T follicular helper cell (primary cell): ENCODE measurements around the gene SEPTIN1.

ENCODE experiments used
- DNase-seq: peaks from one replicate; pipeline ENCODE4 v3.0.0-alpha.2; 2020; ENCODE audit warnings: low read depth
- total RNA-seq, 2 experiments: gene quantifications; one replicate each; lab custom pipeline; 2026; lab: John Stamatoyannopoulos, UW

SEPTIN1 gene, protein sequence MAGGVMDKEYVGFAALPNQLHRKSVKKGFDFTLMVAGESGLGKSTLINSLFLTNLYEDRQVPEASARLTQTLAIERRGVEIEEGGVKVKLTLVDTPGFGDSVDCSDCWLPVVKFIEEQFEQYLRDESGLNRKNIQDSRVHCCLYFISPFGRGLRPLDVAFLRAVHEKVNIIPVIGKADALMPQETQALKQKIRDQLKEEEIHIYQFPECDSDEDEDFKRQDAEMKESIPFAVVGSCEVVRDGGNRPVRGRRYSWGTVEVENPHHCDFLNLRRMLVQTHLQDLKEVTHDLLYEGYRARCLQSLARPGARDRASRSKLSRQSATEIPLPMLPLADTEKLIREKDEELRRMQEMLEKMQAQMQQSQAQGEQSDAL
- total RNA-seq = 80.4 to 105 reads per million in 2 experiments

DNA sequence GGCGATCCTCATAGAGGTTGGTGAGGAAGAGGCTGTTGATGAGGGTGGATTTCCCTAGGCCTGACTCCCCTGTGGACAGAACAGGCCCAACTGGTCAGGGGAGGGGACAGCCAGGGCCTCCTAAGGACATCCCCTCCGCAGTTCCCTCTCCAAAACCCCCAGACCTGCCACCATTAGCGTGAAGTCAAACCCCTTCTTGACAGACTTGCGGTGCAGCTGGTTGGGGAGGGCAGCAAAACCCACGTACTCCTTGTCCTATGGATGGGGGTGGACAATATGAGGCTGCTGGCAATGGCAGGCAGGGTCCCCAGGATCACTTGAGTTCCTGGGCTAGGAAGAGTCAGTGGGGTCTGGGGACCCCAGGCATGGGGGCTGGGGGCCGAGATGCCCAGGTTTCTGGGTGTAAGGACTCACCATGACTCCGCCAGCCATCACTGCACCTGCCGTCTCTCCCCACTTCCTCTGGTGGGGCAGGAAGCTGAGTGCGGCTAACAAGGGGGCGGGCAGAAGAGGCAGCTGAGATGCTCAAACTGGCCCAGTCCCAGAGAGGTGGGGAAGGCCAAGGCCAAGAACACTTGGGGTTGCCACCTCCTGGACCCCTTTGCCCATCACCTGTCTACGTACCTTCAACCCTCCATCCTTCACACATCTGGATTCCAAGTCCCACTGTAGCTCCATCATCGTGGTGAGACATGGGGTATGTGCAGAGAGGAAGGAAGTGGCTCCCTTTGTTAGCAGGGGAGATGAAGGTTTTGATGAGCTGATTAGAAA, at the start of gene SEPTIN1:
Gene SEPTIN1, minus strand, starts transcription at position 451 of the 771 bp plus-strand sequence. Its CDS starts 19 bp downstream, at position 432.
- peak; percentile 61 for DNase-seq

DNA sequence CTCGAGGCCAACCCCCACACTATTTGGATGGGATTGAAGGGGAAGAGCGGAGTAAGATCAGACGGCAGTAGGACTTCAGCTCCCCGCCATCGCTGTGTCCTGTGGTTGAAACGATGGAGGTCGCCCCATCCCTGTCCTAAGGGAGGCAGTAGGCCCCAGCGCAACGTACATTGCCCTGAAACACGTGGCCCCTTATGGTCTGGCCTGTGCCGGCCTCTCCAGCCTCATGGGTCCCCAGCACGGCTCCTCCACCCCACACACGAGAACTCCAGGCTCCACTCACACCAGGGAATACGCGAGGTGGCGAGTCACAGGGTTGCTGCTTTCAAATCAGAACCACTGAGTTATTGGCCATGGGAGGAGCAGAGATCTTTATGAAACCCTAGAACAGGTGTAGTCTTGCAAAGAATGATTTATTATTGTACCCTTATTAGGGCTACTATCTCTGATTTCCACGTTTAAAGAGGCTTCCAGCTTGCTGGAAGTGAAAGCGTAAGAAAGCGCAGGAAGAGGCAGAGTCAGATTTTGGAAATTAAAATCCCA, 48.1 kb upstream of the SEPTIN1 start:
- peak; percentile 10 for DNase-seq

DNA sequence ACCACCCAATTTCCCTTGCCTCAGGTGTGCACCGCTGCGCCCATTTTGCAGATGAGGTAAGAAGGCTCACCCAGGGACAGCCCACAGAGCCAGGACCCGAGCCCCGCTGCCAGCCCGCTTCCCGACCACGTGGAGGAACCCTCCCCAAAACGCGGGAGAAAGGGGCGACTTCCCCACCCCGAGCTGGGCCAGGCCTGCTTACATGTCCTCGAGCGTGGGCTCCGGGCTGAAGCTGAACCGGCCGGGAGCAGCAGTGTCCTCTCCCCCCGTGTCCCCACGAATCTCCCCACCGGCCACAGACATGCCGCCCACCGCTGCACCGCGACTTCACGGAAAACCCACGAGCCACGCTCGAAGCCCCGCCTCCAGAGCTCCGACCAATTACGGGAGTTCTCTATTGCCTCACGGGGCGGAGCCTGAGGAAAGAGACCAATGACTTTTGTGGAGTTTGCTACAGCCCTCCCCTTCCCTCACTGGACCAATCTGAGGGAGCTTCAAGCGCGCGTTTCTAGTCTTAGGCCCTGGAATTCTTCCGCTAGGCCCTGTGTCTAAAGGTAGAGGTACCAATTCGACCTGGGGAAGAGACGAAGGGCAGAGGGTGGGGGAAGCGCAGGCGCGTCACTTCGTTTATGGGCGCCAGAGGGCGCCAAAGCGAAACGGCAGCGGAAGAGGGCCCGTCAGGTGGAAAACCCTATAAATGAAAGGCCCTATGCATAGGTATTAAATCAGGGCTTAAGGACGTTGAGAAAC, 47.5 kb upstream of the SEPTIN1 start, which contains the start of gene DCTPP1:
Gene DCTPP1, minus strand, starts transcription at position 353 of the 750 bp plus-strand sequence. Its CDS starts 50 bp downstream, at position 303.
- DNase-seq = peak; percentile 94

DNA sequence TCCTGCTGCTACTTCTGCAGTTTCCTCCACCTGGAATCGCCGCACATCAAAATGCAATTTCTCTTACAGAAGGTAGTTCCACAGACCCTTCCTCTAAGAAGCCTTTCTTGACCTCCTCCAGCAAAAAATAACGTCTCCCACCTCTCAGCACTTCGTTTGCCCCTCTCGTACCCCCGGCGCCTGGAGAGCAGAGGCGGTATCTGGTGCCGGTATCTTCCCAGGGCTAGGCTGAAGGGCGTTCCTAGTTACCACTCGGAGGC, 47.0 kb upstream of the SEPTIN1 start:
- DNase-seq = no peak

DNA sequence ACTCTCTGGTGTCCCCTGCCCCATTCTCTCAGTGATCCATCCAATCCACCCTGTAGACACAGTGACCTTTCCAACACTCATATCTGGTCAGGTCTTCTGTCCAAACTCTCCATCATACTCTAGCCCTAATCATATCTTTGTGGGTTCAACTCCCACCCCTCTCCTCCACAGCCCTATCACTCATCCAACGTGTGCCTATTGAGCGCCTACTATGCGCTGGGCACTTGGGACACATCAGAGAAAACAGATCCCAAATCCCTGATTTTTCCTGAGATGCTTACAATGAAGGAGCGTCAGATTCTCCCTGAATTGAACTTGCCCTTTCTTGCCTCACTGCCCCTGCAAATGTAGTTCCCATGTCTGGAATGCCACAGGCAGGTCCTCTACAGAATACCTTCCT, 45.7 kb upstream of the SEPTIN1 start:
- no peak for DNase-seq

DNA sequence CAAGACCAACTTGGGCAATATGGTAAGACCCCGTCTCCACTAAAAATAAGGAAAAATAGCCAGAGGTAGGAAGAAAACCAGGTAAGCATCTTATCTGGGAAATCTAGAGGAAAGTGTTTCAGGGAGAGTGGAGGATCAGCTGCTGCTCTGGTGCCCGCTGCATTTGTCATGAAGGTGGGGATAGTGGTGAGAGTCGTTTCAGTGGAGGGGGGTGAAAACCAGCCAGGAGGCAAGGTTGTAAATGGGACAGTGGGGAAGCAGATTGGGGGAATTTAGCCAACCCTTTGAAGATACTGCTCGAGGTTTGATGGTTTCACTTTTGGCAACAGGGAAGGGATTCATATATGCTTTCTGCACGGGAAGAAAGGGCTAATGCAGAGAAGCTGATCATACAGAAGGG, 38.6 kb upstream of the SEPTIN1 start:
- DNase-seq = no peak

DNA sequence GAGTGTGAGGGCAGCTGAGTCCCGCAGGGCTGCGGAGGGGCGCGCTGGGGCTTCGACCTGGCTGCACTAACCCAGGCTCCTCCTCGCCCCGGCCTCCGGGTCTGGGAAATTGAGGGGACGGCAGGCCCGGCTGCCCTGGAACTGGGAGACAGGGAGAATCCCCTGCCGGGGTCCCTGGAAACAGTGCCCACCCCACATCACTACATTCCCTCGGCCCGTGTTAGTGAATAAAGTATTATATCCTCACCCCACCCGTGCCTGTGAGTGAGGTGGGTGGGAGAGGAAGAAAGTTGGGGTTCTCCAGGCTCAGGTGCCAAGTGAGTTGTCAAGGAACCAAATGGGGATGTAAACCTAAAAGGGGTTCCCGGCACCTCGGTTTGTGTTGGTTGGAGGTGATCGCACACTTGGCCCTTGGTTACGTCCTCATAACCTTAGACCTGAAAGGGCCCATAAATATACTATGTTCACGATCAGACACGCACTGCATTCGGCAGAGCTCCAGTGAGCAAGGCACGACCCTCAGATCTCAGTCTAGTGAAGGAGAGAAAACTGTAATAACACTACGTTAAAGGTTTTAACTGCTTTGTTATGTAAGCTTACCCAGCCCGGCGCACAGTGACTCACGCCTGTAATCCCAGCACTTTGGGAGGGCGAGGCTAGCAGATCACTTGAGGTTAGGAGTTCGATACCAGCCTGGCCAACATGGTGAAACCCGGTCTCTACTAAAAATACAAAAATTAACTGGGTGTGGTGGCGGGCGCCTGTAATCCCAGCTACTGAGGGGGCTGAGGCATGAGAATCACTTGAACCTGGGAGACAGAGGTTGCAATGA, 36.2 kb upstream of the SEPTIN1 start:
- DNase-seq = no peak

DNA sequence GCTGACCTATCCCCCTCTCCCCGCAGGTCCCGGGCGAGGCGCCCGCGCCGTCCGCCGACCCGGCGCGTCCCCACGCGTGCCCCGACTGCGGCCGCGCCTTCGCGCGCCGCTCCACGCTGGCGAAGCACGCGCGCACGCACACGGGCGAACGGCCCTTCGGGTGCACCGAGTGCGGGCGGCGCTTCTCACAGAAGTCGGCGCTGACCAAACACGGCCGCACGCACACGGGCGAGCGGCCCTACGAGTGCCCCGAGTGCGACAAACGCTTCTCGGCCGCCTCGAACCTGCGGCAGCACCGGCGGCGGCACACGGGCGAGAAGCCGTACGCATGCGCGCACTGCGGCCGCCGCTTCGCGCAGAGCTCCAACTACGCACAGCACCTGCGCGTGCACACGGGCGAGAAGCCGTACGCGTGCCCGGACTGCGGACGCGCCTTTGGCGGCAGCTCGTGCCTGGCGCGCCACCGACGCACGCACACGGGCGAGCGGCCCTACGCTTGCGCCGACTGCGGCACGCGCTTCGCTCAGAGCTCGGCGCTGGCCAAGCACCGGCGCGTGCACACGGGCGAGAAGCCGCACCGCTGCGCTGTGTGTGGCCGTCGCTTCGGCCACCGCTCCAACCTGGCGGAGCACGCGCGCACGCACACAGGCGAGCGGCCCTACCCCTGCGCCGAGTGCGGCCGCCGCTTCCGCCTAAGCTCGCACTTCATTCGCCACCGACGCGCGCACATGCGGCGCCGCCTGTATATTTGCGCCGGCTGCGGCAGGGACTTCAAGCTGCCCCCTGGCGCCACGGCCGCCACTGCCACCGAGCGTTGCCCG, 35.4 kb upstream of the SEPTIN1 start:
- peak; percentile 83 for DNase-seq

DNA sequence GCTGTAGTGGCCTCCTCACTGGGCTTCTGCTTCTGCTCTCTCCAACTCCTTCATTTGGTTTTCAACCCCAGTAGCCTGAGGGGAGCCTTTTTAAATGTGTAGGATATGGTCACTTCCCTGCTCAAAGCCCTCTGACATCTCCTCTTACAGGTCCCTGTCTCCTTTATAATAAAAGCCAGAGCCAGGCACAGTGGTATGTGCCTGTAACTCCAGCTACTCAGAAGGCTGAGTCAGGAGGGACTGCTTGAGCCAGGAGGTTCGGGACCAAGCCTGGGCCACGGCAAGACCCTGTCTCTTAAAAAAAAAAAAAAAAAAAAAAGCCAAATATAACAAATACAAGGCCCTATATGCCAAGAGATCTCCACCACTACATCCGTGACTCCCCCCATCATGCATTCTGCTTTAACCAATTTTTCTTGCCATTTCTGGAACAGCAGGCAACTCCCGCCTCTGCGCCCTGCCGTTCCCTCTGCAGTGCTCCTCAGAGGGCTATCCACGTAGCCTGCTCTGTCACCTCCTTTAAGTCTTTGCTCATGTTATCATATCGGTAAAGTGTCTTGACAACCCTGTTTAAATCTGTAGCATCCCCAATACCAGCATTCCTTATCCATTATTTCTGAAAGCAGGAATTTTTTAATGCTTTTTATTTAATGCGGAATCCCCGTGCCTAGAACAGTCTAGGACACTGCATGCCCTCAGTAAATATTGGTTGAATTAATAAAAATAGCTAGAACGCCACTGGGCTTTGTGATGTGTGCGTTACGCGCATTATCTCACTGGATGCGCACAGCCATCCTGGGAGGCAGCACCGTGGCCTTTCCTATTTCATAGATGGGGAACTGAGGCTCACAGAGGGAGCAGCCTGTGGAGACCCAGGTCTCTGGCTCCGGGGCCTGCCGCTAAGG, 34.5 kb upstream of the SEPTIN1 start:
- no peak for DNase-seq

DNA sequence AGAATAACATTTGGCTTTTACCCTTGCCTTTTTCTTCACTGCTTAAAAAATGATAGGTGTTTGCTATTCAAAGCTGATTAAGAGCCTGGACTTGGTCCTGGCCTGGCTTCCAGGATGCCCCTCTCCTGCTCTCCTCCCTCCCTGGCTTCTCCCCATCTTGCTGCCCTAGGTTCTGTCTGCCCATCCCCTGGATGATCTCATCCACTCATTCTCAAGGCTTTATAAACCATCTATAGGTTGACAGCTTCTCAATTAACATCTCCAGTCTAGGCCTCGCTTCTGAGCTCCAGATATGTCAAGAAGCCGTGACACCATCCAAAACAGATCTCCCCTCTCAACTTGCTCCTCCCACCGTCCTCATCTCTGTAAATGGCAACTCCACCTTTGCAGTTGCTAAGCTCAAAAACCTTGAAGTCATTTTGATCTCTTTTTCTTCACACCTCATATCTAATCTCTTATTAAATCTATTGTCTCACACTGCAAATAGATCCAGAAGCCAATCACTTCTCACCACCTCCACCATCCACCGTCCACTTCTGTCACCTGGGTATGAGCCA, 33.8 kb upstream of the SEPTIN1 start:
- DNase-seq = no peak

DNA sequence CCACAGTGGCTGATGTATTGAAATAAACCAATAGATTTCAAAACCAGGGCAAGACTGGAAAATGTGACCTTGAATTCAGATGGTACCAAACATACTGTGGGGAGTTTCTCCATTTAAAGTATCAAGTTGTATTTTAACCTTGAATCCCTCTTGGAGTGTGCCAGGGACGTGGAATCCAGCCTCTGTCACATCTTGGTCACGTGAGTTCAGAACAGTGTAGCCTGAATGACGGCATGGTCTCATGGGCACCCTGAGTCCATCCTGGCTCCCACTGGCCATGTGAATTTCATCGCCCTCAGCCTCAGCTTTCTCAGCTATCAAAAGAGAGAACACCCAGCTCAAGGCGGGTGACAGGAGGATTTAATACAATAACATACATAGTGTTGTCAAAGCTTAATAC, 31.8 kb upstream of the SEPTIN1 start:
- DNase-seq = no peak

DNA sequence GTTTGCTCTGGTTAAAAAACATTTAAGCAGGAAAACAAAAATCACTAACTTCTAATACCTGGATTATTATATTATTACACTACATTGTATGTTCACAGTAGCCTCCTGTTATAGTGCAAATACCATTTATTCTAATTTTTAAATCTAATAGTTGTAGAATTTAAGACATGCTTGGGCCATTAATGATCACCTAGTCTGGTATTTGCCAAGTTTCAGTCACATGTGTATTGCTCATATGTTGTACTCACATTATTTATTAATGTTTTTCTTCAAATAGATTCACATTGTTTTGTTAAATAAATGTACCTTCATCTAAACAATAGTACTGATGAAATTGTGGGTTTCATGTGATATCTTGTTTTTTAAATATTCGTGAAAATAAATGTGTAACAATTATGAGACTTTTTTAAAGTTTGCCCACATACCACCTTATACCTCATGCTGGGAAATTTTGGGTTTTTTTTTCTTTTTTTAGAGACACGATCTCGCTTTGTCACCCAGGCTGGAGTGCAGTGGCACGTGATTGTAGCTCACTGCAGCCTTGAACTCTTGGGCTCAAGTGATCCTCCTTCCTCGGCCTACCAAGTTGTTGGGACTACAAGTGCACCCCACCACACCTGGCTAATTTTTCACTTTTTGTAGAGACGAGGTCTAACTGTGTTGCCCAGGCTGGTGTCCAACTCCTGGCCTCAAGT, 30.9 kb upstream of the SEPTIN1 start:
- no peak for DNase-seq

DNA sequence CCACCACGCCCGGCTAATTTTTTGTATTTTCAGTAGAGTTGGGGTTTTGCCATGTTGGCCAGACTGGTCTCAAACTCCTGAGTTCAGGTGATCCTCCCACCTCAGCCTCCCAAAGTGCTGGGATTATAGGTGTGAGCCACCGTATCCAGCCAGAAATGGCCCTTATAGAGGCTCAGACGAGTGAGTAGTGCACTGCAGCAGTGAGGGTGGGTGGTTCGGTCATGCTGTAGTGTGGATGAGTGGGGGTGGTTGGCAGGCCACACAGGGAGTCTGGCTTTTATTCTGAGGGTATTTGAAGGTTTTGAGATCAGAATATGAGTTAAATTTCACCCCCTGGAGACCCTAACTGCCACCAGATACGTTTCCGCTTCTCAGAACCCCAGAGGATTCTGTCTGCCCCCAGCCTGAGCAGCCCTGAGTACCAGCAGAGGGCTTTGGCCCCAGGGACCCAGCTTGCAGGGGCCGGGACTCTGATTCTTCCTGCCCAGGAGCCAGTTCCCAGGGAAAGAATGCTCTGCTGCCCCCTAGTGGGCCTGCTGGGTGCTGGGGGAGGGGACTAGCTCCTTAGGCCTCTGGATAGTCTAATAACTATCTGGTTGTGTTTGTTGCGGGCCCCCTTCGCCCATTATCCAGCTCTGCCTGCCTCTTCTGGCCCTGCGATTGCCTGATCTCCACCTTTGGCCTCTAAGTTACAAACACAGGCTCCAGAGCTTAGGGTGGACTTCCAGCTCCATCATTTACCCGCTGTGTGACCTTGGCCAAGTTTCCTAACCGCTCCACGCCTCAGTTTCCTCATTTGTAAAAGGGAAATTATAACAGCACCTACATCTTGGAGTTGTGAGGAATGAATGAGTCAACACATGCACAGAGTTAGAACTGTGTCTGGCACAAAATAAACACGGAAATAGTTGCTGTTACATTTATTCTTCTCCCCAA, 27.0 kb upstream of the SEPTIN1 start:
- DNase-seq = peak; percentile 89

DNA sequence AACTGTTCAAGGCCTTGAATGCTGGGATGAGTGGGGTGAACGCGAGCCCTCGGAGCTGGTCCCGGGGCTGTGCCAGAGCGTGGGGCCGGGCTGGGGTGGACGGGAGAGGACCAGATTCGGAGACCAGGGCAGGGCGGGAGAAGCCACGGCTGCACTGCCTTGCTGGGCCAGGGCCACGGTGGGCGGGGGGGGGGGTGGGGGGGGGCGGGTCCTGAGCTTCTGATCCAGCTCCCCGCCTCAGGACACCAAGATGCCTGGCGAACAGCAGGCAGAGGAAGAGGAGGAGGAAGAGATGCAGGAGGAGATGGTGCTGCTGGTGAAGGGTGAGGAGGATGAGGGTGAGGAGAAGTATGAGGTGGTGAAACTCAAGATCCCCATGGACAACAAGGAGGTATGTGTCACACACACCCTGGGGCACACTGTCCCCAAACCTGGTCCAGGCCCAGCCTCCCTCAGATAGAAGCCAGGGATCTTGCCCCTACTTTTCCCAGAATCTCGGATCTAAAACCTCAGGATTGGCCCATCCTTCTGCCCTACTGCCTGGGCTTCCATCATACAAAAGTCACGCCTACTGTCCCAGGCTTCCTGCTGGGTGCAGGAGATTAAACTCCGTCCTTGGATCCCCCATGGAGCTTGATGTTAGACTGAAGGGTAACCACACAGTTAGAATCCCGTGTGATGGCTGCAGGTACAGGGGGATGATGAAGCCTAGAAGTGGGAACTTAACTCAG, 25.6 kb upstream of the SEPTIN1 start:
- no peak for DNase-seq

DNA sequence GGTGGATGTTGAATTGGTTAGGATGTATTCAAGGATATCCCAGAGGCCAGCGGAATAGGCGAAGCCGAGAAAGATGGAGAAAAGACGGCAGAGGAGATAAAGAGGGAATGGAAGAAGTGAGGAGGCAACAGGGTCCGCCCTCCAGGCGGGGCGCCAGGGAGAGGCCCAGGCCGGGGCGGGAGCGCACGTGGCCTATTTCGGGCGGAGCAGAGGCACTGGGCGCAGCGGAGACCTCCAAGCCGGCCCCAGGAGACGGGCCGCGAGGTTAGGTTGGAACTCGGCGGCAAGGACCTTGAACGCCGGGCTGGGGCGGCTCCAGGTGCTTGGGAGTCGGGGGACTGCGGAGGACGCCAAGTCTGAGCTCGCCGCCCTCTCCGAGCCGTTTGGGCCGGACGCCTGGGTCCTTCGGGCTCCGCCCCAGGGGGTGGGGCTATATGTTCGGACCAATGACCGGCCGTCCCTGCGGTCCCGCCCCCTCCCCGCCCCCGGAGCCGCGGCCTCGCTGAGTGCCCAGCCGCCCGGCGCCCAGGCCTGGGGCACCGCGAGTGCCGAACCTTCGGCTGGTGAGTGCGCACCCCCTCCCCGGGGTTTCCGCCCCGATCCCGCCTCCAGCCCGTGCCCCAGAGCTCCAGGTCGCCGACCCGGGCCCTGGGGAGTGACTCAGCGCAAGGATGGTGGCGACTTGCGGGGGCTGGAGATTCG, 24.9 kb upstream of the SEPTIN1 start, which contains the start of gene ZNF771:
Gene ZNF771, plus strand, starts transcription at position 505 of the 702 bp plus-strand sequence. CDS start 448 bp downstream, outside the sequence.
- DNase-seq = peak; percentile 73

DNA sequence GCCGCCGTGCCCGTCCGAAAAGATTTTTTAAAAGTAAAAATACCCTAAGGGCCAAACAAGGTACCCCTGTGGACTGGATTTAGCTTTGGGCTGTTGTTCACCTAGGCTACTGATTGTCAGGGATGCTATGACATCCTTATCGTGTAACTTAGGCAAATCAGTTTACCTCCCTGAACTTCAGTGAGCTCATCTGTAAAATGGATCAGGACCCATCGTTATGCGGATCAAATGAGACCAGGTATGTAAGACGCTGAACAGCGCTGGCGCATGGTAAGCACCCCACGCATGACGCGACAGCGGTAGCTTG, 24.4 kb upstream of the SEPTIN1 start:
- DNase-seq = no peak
